Renal cortical epithelial cell (primary cell): ENCODE measurements around the gene RAB26. TPM values are rescaled to one million over a fixed set of nuclear protein-coding genes. Genes with fewer than 3 reads are reported as not detected.
A peak's percentile ranks its signal among the peaks of the same experiment; 100 is the strongest.
"Not testable (repeated sequence)": the region's sequence is repeated elsewhere in the genome, so short reads cannot be mapped to it uniquely, and the experiment has no call there.

ENCODE experiments used
- DNase-seq: peaks from one replicate; pipeline ENCODE4 v3.0.0-alpha.2; 2011; ENCODE audit warnings: low read depth
- total RNA-seq: library from RNA; depleted of rRNA; stranded (reverse); fragments of >200 nt; gene quantifications from 2 replicates; pipeline ENCODE4 v1.2.3, GENCODE V29; 2014

RAB26 gene
- total RNA-seq, 1 donor from 2014 or later = 0.70 TPM

GRCh38 chr16:2117341-2117740 is 31.1 kb upstream of the RAB26 start:
- not testable (repeated sequence) for DNase-seq

GRCh38 chr16:2117960-2118722 is 30.3 kb upstream of the RAB26 start:
- DNase-seq = not testable (repeated sequence)

- DNase-seq = not testable (repeated sequence)
Measured at GRCh38 chr16:2121325-2121724, 27.1 kb upstream of the RAB26 start.

GRCh38 chr16:2121853-2122252 is 26.6 kb upstream of the RAB26 start:
- no peak for DNase-seq

- DNase-seq = no peak
Measured at GRCh38 chr16:2122429-2122828, 26.0 kb upstream of the RAB26 start.

- not testable (repeated sequence) for DNase-seq
Measured at GRCh38 chr16:2122934-2123683, 25.3 kb upstream of the RAB26 start.

GRCh38 chr16:2123706-2124376 is 24.6 kb upstream of the RAB26 start:
- not testable (repeated sequence) for DNase-seq

GRCh38 chr16:2124377-2124693 is 24.1 kb upstream of the RAB26 start:
- DNase-seq = not testable (repeated sequence)

GRCh38 chr16:2124694-2125444 is 23.6 kb upstream of the RAB26 start:
- peak; percentile 16 for DNase-seq

- DNase-seq = not testable (repeated sequence)
Measured at GRCh38 chr16:2125609-2126008, 22.8 kb upstream of the RAB26 start.

- not testable (repeated sequence) for DNase-seq
Measured at GRCh38 chr16:2126161-2126743, 22.2 kb upstream of the RAB26 start.

GRCh38 chr16:2126928-2127556 is 21.4 kb upstream of the RAB26 start:
- not testable (repeated sequence) for DNase-seq

GRCh38 chr16:2127630-2128280 is 20.7 kb upstream of the RAB26 start:
- not testable (repeated sequence) for DNase-seq

GRCh38 chr16:2129251-2129650 is 19.2 kb upstream of the RAB26 start:
- DNase-seq = not testable (repeated sequence)

- DNase-seq = not testable (repeated sequence)
Measured at GRCh38 chr16:2129890-2130447, 18.5 kb upstream of the RAB26 start.

GRCh38 chr16:2133797-2134196 is 14.6 kb upstream of the RAB26 start:
- DNase-seq = not testable (repeated sequence)

- DNase-seq = not testable (repeated sequence)
Measured at GRCh38 chr16:2135071-2135470, 13.4 kb upstream of the RAB26 start.

- peak; percentile 82 for DNase-seq
Measured at GRCh38 chr16:2135770-2136490, 12.5 kb upstream of the RAB26 start, which contains the start of gene PKD1. Gene PKD1 (minus strand): TSS chr16:2135898. CDS start chr16:2135689, 209 bp downstream.
